ENCODE measurements around the gene MAP3K9.

Gene MAP3K9

DNA sequence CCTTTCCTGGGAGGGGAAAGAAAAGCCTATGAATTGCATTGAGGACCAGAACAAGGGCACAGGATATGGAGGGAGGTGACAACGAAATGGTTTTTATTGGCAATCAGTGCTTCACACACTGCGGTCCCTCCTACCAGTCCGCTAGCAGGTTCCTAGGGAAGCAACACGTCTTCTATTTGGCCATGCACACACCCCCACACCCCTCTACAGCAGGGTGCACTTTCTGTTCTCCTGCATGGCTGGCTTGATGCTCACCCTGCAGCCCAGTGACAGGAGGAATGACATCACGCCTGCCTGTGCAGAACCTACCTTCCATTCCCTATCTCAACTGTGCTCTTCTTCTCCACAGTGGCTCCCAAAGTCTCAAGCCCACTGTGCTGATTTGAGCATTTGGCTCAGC is 109.7 kb downstream of the MAP3K9 start:
- no peak for DNase-seq (ENCODE audit: low read depth in 2 of 2)

DNA sequence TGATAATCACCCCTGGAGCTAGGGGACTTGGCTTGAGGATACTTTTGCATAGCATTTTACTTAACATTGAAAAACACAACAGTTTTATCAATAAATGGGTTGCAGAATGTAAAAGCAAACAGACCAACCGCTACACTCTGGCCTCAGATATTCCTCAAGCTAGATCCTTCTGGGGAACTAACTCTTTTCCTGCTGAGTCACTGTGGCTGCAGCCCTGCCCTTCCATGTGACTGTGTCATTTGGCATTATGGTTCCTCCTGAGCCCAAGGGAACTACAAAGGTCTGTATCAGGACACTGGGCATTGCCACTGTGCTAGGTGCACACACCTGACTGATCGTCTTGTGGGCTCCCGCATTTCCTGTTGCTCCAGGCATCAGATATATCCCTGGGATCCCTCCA is 111.0 kb downstream of the MAP3K9 start:
- DNase-seq (ENCODE audit: low read depth in 2 of 2), result no peak

DNA sequence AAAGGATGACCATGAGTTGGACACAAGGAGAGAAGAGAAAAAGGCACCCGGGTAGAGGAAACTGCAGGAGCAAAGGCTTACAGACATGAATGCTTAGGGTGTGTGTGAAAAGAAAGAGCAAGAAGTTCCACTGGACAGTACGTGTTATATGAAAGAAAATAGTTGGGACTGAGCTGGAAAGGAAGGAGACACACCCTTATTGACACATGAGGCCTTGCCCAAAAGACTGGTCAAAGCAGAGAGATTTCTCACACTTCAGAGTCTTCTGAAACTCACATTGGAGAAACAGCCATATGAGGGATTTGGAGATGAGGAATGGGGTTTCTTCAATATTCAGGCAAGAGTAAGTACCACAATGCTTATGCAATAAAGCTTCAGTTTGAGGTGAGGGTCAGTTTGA is 111.6 kb downstream of the MAP3K9 start:
- no peak for DNase-seq (ENCODE audit: low read depth in 2 of 2)

DNA sequence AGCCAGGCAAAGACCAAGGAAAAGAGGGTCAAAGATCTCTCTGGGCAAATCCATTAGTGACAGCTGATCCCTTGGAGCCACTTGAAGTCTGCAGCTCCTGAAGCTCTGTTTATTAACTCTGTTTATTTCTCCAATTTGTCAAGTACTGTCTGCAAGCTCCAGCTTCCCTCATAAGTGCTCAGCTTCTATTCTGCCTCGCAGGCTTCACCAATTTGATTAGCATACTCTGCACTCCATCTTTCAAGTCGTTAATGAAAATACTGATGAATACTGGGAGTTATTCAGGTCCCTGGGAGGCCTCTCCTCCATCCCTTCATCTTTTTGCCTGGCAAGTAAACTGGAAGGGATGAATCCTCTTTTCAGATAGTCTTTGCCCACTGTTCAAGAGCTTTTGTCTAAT is 113.3 kb downstream of the MAP3K9 start:
- no peak for DNase-seq (ENCODE audit: low read depth in 2 of 2)

DNA sequence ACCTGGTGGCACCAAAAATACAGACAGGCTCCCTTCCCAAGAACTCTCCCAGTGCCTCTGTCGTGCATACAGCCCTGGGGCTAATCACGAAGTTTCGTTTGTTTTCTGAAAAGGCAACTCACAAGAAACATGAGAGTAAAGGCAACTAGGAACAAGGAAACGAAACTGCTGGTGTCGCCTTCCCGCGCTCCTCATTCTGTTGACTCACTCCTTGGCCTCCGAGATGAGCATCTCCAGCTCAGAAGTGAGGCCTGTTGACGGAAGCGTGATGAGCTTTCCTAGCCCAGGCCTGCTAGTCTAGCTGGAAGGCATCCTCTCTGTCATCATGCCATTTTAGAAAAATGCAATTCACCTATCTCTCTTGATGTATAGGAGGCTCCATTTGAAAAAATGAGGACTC is 117.1 kb downstream of the MAP3K9 start:
- no peak for DNase-seq (ENCODE audit: low read depth in 2 of 2)

DNA sequence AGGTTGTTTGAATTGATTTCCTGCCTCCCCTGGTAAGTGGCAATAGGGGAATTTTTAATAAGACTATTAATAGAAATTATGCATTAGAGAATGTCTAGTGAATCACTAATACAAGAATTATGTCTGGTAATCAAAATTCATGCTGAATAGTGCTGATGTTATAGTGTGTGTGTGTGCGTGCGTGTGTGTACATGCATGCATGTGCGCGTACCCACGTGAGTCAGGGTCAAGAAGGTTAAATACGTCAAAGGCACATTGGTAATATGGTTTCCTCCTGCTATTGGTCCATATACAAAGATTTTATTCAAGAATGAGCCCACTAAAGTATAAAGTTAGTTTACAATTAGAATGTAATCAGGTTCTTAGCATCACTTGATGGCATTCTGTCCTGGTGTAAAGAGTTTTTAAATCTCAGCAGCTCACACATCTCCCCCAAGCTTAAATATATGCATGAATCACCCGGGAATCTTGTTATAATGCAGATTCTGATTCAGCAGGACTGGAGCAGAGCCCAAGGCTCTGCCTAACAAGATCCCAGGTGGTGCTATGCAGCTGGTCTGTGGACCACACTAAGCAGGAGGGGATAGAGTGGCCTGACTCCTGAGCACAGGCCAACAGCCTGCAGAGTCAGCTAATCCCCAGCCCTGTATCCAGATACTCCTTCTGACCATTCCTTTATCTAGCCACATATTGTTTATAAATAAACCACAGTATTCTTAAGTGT is 123.7 kb downstream of the MAP3K9 start:
- no peak for DNase-seq (ENCODE audit: low read depth in 2 of 2)

DNA sequence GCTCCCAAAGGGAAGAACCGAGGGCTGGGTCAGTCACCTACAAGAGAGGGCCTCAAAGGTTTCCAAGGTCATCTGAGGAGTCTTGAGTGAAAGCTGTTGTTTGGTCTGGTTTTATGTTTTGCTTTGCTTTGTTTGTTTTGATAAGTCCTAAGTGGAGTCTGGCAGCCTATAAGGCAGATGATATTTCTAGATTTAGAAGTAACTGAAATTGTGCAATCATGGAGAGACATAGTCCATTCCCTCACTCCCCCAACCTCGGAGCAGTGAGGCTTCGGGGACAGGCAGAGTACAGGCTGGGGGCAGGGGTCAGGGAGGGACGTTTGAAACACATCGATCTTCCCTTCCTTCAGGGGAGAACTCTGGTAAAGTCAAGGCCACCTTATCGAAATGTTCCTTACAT is 125.3 kb downstream of the MAP3K9 start:
- DNase-seq (ENCODE audit: low read depth in 2 of 2), result no peak

DNA sequence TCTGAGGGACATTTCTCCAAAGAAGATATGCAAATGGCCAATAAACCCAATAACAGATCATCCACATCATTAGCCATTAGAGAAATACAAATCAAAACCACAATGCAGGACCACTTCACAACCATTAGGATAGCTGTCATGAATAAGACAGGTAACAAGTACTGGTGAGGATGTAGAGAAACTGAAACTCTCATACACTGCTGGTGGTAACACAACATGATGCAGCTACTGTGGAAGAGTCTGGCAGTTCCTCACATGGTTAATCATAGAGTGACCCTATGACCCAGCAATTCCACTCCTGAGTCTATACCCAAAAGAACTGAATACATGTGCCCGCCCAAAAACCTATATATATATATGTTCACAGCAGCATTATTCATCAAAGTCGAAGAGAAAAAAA is 128.6 kb downstream of the MAP3K9 start:
- no peak for DNase-seq (ENCODE audit: low read depth in 2 of 2)

DNA sequence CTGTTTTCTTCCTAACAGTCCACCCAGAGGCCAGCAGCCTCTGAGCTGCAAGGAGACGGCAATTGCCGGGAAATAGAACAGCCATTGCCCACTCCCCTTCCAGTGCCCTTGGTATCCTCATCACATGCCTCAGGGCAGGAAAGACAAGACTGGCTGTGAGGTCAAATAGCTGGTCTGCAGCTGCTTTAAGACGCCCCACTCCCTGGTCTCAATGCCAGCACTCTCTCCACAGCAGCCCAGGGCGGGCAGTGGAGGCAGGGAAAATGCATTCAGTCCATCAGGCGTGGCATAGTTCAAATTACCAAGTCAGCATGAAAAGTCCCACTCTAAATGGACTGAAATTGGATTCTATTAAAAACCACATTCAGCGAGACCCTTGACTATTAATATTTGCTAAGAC is 132.0 kb downstream of the MAP3K9 start:
- no peak for DNase-seq (ENCODE audit: low read depth in 2 of 2)

Data from stimulated activated CD8-positive, alpha-beta memory T cell treated with anti-CD3 and anti-CD28 coated beads, Interleukin-15, amount 100 ng/mL, for 4 hours (primary cell).